Breast epithelium (tissue), 4 donors: Measurements from ENCODE around the gene AHNAK. TPM values are rescaled to one million over a fixed set of nuclear protein-coding genes. Genes with fewer than 3 reads are reported as not detected.
A peak's percentile ranks its signal among the peaks of the same experiment; 100 is the strongest.
"Not testable (repeated sequence)": the region's sequence is repeated elsewhere in the genome, so short reads cannot be mapped to it uniquely, and the experiment has no call there.

Experiments
- DNase-seq, 2 donors: peaks; one replicate each; pipeline ENCODE4 v3.0.0-alpha.2; 2019; ENCODE audit warnings: low spot score in 2 of 2
- H3K27ac ChIP-seq, 2 donors: fragments of 200-600 bp; sonication (generic) in 1 of 2; one replicate each; pipeline ENCODE4 v1.5.1; 2016 to 2019; ENCODE audit warnings: mild to moderate bottlenecking in 1 of 2
- H3K27me3 ChIP-seq, 2 donors: fragments of 200-600 bp; sonication (generic) in 1 of 2; one replicate each; pipeline versions ENCODE4 v1.5.1 to v1.6.0; 2017 to 2019; ENCODE audit warnings: control low read depth in 1 of 2, mild to moderate bottlenecking in 1 of 2
- H3K36me3 ChIP-seq: fragments of 200-600 bp; one replicate; pipeline ENCODE4 v1.5.1; 2019
- H3K4me1 ChIP-seq, 2 donors: fragments of 200-600 bp; sonication (generic); one replicate each; pipeline ENCODE4 v1.5.1; 2016 to 2019; ENCODE audit warnings: control low read depth in 1 of 2
- H3K4me3 ChIP-seq, 3 donors: fragments of 200-600 bp; sonication (generic); 1 replicate in 2 of 3; 2 replicates in 1 of 3; pipeline ENCODE4 v1.5.1; 2016 to 2019; ENCODE audit warnings: mild to moderate bottlenecking in 3 of 3, moderate library complexity in 2 of 3
- H3K9me3 ChIP-seq, 2 donors: fragments of 200-600 bp; sonication (generic) in 1 of 2; one replicate each; pipeline ENCODE4 v1.5.1; 2016 to 2019; ENCODE audit warnings: control low read depth in 1 of 2
- CTCF ChIP-seq, 3 donors: fragments of 450-650 bp; IDR thresholded peaks; one replicate each; pipeline ENCODE4 v1.5.1; 2016 to 2017; ENCODE audit warnings: antibody characterized with exemption in 3 of 3, mild to moderate bottlenecking in 3 of 3, moderate library complexity in 3 of 3
- POLR2A ChIP-seq: fragments of 450-650 bp; IDR thresholded peaks from one replicate; pipeline ENCODE4 v1.6.1; 2016; ENCODE audit warnings: antibody characterized with exemption, mild to moderate bottlenecking, moderate library complexity
- POLR2AphosphoS5 ChIP-seq, 3 donors: sonication (generic); formaldehyde crosslinking; IDR thresholded peaks; one replicate each; pipeline ENCODE4 v1.6.1; 2017; ENCODE audit warnings: antibody characterized with exemption in 3 of 3
- intact Hi-C: fragments of 100-400 bp; cut with DNase I; formaldehyde crosslinking; loops from one replicate; pipeline ENCODE4 v1.15.1; 2023; ENCODE audit warnings: low total_unique reads
- total RNA-seq, 3 donors: library from RNA; depleted of rRNA; stranded (reverse); fragments of >200 nt; gene quantifications; one replicate each; pipeline ENCODE4 v1.1.0, GENCODE V29; 2016

The AHNAK gene
- total RNA-seq, 3 donors from 2014 or later, result 636 to 1,393 (median 1,040) TPM

- Histone ChIP-seq H3K4me3 (no peak overlapping the region), H3K27ac (no peak overlapping the region), H3K36me3 (no peaks in the 10 kb centered on the region), H3K27me3 (no peaks in the 10 kb centered on the region), H3K9me3 (no peaks in the 10 kb centered on the region), H3K4me1 (no peaks in the 10 kb centered on the region)
- no peak for DNase-seq
- TF ChIP-seq POLR2A (no peak), POLR2AphosphoS5 (IDR thresholded peaks at IDR 0.05) (no peak), CTCF (IDR thresholded peaks at IDR 0.05) (no peak)
- intact Hi-C loops, result no loop called here
Measured at GRCh38 chr11:62569611-62570010, 23.0 kb upstream of the AHNAK start.

GRCh38 chr11:62567018-62567633 is 20.5 kb upstream of the AHNAK start:
- no peak overlapping the region for H3K4me3 ChIP-seq
- peak overlapping the region in 1 of 2 donors; percentile 29 for H3K27ac ChIP-seq
- no peaks in the 10 kb centered on the region for H3K27me3 ChIP-seq
- no peak for DNase-seq
- no peaks in the 10 kb centered on the region for H3K36me3 ChIP-seq
- no peaks in the 10 kb centered on the region for H3K9me3 ChIP-seq
- intact Hi-C loops, result no loop called here
- no peaks in the 10 kb centered on the region for H3K4me1 ChIP-seq
- TF ChIP-seq POLR2A (no peak), CTCF (IDR thresholded peaks at IDR 0.05) (no peak), POLR2AphosphoS5 (IDR thresholded peaks at IDR 0.05) (no peak)

GRCh38 chr11:62566247-62566646 is 19.6 kb upstream of the AHNAK start:
- intact Hi-C loops, result no loop called here
- Histone ChIP-seq H3K27me3 (no peaks in the 10 kb centered on the region), H3K27ac (no peak overlapping the region), H3K4me3 (no peak overlapping the region), H3K4me1 (no peaks in the 10 kb centered on the region), H3K36me3 (no peaks in the 10 kb centered on the region), H3K9me3 (no peaks in the 10 kb centered on the region)
- no peak for DNase-seq
- TF ChIP-seq POLR2AphosphoS5 (IDR thresholded peaks at IDR 0.05) (no peak), CTCF (IDR thresholded peaks at IDR 0.05) (no peak), POLR2A (no peak)

GRCh38 chr11:62565100-62565802 is 18.6 kb upstream of the AHNAK start:
- Histone ChIP-seq H3K4me1 (peaks cover 0 to 5% of the 10 kb centered on the region in 2 donors), H3K9me3 (no peaks in the 10 kb centered on the region), H3K36me3 (no peaks in the 10 kb centered on the region), H3K4me3 (no peak overlapping the region), H3K27ac (no peak overlapping the region), H3K27me3 (no peaks in the 10 kb centered on the region)
- no peak for TF ChIP-seq POLR2A
- no peak for TF ChIP-seq CTCF (IDR thresholded peaks at IDR 0.05)
- TF ChIP-seq POLR2AphosphoS5 (IDR thresholded peaks at IDR 0.05), result no peak
- DNase-seq, result no peak
- intact Hi-C loops, result no loop called here

- DNase-seq, H3K27me3 ChIP-seq, H3K4me3 ChIP-seq, H3K4me1 ChIP-seq, H3K36me3 ChIP-seq, H3K9me3 ChIP-seq, intact Hi-C loops: not testable (repeated sequence)
- peak overlapping the region; percentile 16 to 96 for H3K27ac ChIP-seq
Measured at GRCh38 chr11:62561677-62562230, 15.1 kb upstream of the AHNAK start.
